HEK293T (cell line): ENCODE data around the gene GAB2.

ENCODE experiments used
- BHLHE40 ChIP-seq: fragments of 450-650 bp; IDR thresholded peaks from 2 replicates; pipeline ENCODE4 v1.6.1; 2016; ENCODE audit warnings: mild to moderate bottlenecking, moderate library complexity, borderline replicate concordance
- HDGF ChIP-seq: fragments of 450-650 bp; IDR thresholded peaks from 2 replicates; pipeline ENCODE4 v1.6.1; 2017; ENCODE audit warnings: antibody characterized with exemption, borderline replicate concordance
- LEF1 ChIP-seq: fragments of 450-650 bp; IDR thresholded peaks from 2 replicates; pipeline ENCODE4 v1.6.1; 2017; ENCODE audit warnings: mild to moderate bottlenecking, borderline replicate concordance
- NFRKB ChIP-seq: fragments of 450-650 bp; IDR thresholded peaks from 2 replicates; pipeline ENCODE4 v1.6.1; 2016; ENCODE audit warnings: mild to moderate bottlenecking, moderate library complexity
- TARDBP ChIP-seq: fragments of 450-650 bp; IDR thresholded peaks from 2 replicates; pipeline ENCODE4 v1.6.1; 2016

- TF ChIP-seq BHLHE40 (no peak), TARDBP (no peak), LEF1 (no peak), NFRKB (no peak), HDGF (no peak)
These were observed 236.4 kb downstream of the GAB2 start for GRCh38 chr11:78181185-78181584.
